Endothelial cell of umbilical vein (primary cell): ENCODE data around the gene CRYL1.

Experiments
- EZH2 ChIP-seq: IDR thresholded peaks from 2 replicates; pipeline ENCODE4 v1.6.1; 2012; ENCODE audit warnings: borderline replicate concordance, low read depth, mild to moderate bottlenecking, moderate library complexity, low read length, inconsistent platforms; ENCODE audit not compliant: severe bottlenecking
- POLR2A ChIP-seq: IDR thresholded peaks from 2 replicates; pipeline ENCODE4 v1.6.1; 2012; ENCODE audit warnings: low read depth, mild to moderate bottlenecking, control low read depth, low read length
- POLR2AphosphoS5 ChIP-seq: IDR thresholded peaks from 2 replicates; pipeline ENCODE4 v1.6.1; 2012; ENCODE audit warnings: low read depth, mild to moderate bottlenecking, control low read depth, low read length, moderate library complexity; ENCODE audit not compliant: insufficient read depth
- TF ChIP-seq, protein P1 (sequence below), 2 donors: IDR thresholded peaks; 1 replicate in 1 of 2; 2 replicates in 1 of 2; pipeline ENCODE4 v1.5.1; 2011; ENCODE audit warnings: low read length in 2 of 2, mild to moderate bottlenecking in 2 of 2, moderate library complexity in 2 of 2, control low read depth in 1 of 2, inconsistent platforms in 1 of 2, low read depth in 1 of 2; ENCODE audit not compliant: insufficient read depth in 1 of 2; ENCODE audit errors: extremely low read depth in 1 of 2
- TF ChIP-seq, protein P2 (sequence below): IDR thresholded peaks from 2 replicates; pipeline ENCODE4 v1.6.1; 2011; ENCODE audit not compliant: insufficient read depth, insufficient read length

DNA sequence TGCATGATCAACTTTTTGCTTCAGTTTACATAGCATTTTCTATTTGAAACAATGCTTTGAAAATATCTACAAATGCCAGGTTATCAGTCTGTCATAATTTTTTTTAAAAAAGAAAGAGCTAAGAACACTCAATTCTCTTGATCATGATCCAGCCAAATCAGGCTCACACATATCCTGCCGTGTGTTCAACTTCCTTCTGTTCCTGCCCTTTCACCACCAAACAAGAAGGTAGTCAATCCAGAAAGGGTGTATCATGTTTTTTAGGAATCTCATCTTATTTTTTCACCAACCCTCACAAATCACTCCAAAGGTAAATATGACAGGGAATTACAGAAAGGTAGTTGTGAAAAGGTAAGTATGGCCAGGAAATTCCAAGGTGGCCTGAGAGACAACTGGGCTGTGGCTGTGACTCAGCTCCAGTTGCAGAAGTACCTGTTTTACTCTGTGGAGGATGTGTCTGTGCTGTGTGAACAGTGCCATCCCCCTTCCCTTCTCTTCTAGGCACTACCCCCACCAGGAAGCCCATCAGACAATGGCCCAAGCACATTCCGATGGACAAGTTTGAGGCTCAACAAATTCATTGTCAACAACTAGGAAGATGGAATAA lies 154.7 kb downstream of the CRYL1 start:
- TF ChIP-seq POLR2A (no peak), EZH2 (no peak), POLR2AphosphoS5 (no peak)
- TF ChIP-seq, protein P1, sequence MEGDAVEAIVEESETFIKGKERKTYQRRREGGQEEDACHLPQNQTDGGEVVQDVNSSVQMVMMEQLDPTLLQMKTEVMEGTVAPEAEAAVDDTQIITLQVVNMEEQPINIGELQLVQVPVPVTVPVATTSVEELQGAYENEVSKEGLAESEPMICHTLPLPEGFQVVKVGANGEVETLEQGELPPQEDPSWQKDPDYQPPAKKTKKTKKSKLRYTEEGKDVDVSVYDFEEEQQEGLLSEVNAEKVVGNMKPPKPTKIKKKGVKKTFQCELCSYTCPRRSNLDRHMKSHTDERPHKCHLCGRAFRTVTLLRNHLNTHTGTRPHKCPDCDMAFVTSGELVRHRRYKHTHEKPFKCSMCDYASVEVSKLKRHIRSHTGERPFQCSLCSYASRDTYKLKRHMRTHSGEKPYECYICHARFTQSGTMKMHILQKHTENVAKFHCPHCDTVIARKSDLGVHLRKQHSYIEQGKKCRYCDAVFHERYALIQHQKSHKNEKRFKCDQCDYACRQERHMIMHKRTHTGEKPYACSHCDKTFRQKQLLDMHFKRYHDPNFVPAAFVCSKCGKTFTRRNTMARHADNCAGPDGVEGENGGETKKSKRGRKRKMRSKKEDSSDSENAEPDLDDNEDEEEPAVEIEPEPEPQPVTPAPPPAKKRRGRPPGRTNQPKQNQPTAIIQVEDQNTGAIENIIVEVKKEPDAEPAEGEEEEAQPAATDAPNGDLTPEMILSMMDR (IDR thresholded peaks at IDR 0.05; ENCODE audit: extremely low read depth in 1 of 2, insufficient read depth in 1 of 2, low read depth in 1 of 2, low read length in 2 of 2): no peak
- TF ChIP-seq, protein P2, sequence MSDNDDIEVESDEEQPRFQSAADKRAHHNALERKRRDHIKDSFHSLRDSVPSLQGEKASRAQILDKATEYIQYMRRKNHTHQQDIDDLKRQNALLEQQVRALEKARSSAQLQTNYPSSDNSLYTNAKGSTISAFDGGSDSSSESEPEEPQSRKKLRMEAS: no peak
